ENCODE measurements around the gene TCF12.

TCF12 gene

GRCh38 chr15:57319919-57320560, 401.6 kb downstream of the TCF12 start:
- DNase-seq (ENCODE audit: low read depth in 2 of 2): no peak

DNA sequence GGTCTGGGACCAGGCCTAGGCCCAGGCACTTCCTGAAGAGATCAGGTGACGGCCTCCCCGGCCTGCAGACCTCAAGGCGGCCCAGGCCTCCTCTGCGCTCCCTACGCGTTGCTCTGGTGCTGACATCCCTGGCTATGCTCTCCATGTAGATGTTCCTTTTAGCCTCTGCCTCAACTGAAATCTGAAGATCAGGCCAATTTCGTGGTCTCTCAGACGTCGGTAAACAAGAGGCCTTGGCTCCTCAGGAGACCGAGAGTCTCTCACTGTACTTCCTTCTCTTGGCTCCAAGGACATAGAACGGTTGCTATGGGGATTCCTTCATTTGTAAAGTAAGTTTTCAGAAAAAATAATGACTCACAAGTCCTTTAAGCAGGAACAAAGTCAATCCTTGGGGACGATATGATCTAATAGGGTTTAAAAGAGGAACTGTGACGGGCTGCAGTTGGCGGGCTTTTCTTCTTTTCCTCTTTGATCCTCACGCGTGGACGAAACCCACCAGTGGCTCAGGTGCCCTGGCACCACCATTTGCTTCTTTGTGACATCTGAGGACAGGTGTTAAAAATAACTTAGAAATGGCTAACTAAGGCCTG, 402.3 kb downstream of the TCF12 start:
- DNase-seq (ENCODE audit: low read depth in 2 of 2): no peak

GRCh38 chr15:57321485-57321884, 403.0 kb downstream of the TCF12 start:
- no peak for DNase-seq (ENCODE audit: low read depth in 2 of 2)

- no peak for DNase-seq (ENCODE audit: low read depth in 2 of 2)
These were observed 403.6 kb downstream of the TCF12 start for GRCh38 chr15:57321973-57322601.

GRCh38 chr15:57322602-57323250, 404.3 kb downstream of the TCF12 start:
- DNase-seq (ENCODE audit: low read depth in 2 of 2): no peak

DNA sequence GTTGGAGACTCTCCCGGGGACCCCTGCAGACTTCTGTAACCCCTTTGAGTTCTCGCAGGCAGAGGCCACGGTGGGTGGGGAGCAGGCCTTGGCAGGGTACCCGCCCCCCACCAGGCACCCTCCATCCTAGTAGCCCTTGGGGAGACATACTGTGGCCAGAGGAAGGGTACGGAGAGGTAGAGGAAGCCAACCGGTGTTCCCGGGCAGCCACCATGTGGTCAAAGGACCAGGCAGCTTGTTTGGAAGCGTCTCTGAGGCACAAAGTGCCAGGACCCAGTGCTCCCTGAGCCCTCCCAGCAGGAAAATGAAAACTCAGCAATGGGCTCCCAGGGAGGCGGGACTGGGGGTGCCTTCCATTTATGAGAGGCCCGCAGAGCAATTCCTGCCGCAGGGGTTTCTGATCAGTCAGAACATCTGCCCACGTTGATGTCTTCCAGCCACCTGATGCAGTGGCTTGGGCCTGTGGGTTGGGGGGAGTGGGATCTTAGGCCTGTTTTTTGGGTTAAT, 404.9 kb downstream of the TCF12 start:
- no peak for DNase-seq (ENCODE audit: low read depth in 2 of 2)

- DNase-seq (ENCODE audit: low read depth in 2 of 2): no peak
These were observed 405.6 kb downstream of the TCF12 start for GRCh38 chr15:57323806-57324589.

DNA sequence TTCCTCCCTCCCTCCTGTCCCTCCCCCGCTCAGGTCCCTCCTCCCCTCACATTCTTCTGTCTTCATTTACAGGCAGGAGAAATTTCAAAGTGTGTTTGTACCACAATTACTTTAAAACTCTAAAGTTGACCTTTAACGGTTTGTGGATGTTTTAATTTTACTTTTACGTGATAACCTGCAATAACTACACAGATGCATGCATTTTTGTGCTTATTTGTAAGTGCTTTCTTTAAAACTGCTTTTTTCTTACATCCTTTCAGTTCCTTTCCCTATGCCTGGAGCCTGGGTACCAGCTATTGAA, 406.1 kb downstream of the TCF12 start:
- no peak for DNase-seq (ENCODE audit: low read depth in 2 of 2)

GRCh38 chr15:57324944-57325679, 406.7 kb downstream of the TCF12 start:
- DNase-seq (ENCODE audit: low read depth in 2 of 2): no peak

- no peak for DNase-seq (ENCODE audit: low read depth in 2 of 2)
These were observed 407.8 kb downstream of the TCF12 start for GRCh38 chr15:57326196-57326595.

GRCh38 chr15:57327985-57328471, 409.6 kb downstream of the TCF12 start:
- no peak for DNase-seq (ENCODE audit: low read depth in 2 of 2)

GRCh38 chr15:57328479-57328878, 410.0 kb downstream of the TCF12 start:
- no peak for DNase-seq (ENCODE audit: low read depth in 2 of 2)

DNA sequence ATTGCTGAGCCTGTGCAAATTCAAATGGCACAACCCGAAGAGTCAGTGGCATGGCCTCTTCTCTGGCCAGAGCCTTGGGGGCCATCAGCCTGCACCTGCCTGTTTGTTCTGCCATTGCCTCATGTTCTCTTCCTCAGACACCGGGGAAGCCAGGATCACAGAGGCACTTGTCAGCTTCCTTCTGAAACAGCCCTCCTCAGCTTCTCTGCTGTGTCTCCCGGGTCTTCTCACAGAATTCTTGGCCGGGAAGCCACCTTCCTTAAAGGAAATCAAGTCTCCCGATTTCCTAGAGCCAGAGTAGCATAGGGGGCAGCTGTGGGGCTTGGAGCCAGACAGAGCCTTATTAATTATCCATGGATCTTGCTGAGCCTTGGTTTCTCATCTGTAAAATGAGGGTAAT, 410.5 kb downstream of the TCF12 start:
- DNase-seq (ENCODE audit: low read depth in 2 of 2): no peak

DNA sequence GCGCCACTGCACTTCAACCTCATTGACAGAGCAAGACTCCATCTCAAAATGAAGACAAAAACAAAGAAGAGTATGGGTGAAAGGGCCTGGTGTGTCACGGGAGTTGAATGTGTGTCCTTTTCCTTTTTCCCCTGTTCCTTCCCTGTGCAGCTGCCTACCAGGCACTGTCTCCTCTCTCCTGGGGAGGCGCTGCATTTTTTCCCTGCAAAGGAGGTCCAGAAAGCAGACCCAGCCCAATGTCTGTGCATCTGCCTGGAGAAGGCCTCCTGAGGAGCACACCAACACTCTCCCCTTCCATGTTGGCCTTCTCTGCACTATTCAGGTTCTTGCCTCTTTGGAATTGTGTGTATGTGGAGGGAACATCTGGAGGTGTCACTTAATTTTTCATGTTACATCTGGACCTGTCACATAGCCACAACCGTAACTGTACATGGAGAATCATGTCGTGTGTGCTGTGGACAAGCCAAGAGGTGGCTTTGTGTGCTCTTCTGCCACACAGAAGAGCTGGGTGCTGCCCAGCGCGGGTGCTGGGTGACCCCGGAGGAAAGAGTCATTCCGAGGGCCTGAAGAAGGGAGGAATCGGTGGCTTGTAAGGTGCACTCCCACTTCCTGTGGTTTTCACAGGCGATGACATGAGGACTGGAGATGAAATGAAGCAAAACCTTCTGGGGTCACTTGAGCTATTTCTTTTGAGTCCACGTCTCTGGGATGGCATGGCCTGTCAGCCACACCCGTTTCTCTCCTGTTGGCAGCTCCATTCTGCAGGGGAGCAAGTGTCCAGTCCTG, 411.3 kb downstream of the TCF12 start:
- no peak for DNase-seq (ENCODE audit: low read depth in 2 of 2)

- DNase-seq (ENCODE audit: low read depth in 2 of 2): no peak
These were observed 412.3 kb downstream of the TCF12 start for GRCh38 chr15:57330619-57331340.

DNA sequence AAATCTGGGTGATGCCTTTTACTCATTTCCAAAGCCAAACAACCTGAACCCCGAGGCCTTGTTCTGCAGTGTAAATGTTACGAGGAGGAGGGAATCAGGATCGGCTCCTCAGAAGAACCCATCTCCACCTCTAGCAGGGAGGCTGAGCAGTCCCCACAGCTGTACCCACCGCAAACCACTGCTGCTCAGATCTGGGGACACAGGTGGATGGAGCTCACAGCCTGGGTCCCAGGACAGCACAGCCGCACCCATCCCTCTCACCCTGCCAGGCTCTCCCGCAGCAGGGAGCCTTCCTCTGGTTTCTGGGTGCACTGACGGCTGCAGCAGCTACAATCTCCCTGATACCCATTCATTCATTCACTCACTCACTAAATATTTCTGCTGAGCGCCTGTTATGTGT, 413.9 kb downstream of the TCF12 start:
- DNase-seq (ENCODE audit: low read depth in 2 of 2): no peak

DNA sequence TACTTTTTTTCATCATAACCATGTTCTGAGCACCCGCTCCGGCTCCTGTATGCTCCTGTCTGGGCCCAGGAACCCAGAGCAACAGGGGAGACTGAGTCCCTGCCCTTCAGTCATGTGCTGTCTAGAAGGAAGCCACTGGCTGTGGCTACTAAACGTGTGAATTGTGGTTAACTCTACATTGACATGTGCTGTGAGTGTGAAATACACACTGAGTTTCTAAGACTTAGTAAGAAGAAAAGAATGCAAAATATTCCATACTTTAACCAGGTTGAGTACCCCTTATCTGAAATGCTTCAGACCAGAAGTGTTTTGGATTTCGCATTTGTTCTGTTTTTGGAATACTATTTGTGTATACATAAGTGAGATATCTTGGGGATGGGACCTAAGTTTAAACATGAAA, 415.0 kb downstream of the TCF12 start:
- no peak for DNase-seq (ENCODE audit: low read depth in 2 of 2)

GRCh38 chr15:57334257-57334656, 415.8 kb downstream of the TCF12 start:
- DNase-seq (ENCODE audit: low read depth in 2 of 2): no peak

DNA sequence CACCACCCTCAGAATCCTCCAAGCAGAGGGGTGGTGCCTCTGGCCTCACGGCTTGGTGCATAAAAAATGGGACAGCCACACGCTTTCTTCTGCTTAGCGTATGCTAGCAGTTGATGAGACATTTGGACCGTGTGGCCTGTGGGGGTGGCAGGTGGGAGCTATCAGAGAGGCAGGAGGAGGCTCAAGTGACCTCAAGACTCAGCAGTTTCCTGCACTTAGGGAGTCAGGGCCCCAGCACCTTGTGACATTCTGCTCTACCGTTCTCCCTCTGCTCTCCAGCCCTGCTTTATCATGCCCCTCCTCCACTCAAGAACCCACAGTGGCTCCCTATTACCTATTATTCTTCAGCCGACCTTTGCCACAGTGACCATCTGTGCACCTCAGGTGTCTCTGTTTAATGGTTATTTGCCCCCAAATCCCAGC, 416.9 kb downstream of the TCF12 start:
- no peak for DNase-seq (ENCODE audit: low read depth in 2 of 2)

GRCh38 chr15:57335719-57336118, 417.3 kb downstream of the TCF12 start:
- no peak for DNase-seq (ENCODE audit: low read depth in 2 of 2)
